ENCODE data around the gene CCDC61. TPM values are rescaled to one million over a fixed set of nuclear protein-coding genes. Genes with fewer than 3 reads are reported as not detected.

The CCDC61 gene
- total and polyA plus RNA-seq, 2 of the 8 experiments (the other 6 are each of a cell fraction or from before 2014, with no cell fraction given), result 7.8 to 17.4 TPM

- FAIRE-seq, result no peak
- WGBS, 2 experiments (ENCODE audit: extremely low coverage in 1 of 2, insufficient coverage in 1 of 2, insufficient read length in 1 of 2, insufficient replicate concordance in 2 of 2, low coverage in 1 of 2, low lambda C conversion rate in 2 of 2, missing lambda C conversion rate in 1 of 2), result 72% methylated on average over 4 of the region's 4 CpGs; no CpG with 5 or more reads in 1 of the 2 experiments
- H2BK20ac ChIP-seq (ENCODE audit: low read length), result no peak overlapping the region
- H2BK15ac ChIP-seq (ENCODE audit: low read length), result no peak overlapping the region
- H3K4ac ChIP-seq (replicated peaks; ENCODE audit: insufficient read length, low read depth, low read length), result no peak overlapping the region
- H3K4me2 ChIP-seq (ENCODE audit: insufficient read depth in 1 of 2, low read depth in 2 of 2, low read length in 2 of 2), result no peak overlapping the region
- H2BK5ac ChIP-seq (ENCODE audit: low read depth, low read length), result no peak overlapping the region
- H2BK12ac ChIP-seq (ENCODE audit: low read depth, low read length), result no peak overlapping the region
- H2AFZ ChIP-seq (ENCODE audit: low read length), result no peak overlapping the region
- CTCF ChIA-PET (ENCODE audit: partially characterized antibody), result interaction anchor here (1.0 to 6.6 kb wide), 4 partner anchors 21 to 458 kb away, joined by 3 to 31 read pairs (median 6); no protein-coding TSS in a partner anchor
- no peak overlapping the region for H4K91ac ChIP-seq (replicated peaks; ENCODE audit: insufficient read length, low read length)
- no peaks in the 10 kb centered on the region for H4K20me1 ChIP-seq (replicated peaks in 1 of 2; ENCODE audit: control insufficient read depth in 1 of 2, insufficient read depth in 2 of 2, low read length in 2 of 2)
- H3K4me3 ChIP-seq (ENCODE audit: extremely low read depth in 1 of 4, insufficient read depth in 2 of 4, low read depth in 3 of 4, low read length in 4 of 4), result no peak overlapping the region
- H2BK120ac ChIP-seq (replicated peaks; ENCODE audit: low read depth, low read length), result no peak overlapping the region
- no peak overlapping the region for H4K8ac ChIP-seq (ENCODE audit: extremely low read depth, insufficient read depth, low read length)
- no peak overlapping the region for H4K5ac ChIP-seq (ENCODE audit: insufficient read length, low read depth, low read length)
- POLR2A ChIA-PET (ENCODE audit: partially characterized antibody), result no interaction called here
- no peaks in the 10 kb centered on the region for H3K23me2 ChIP-seq (ENCODE audit: low read depth, low read length)
- H3K27ac ChIP-seq (ENCODE audit: low read depth, low read length), result no peak overlapping the region
- no peak for TF ChIP-seq FOSL1 (IDR thresholded peaks at IDR 0.05; ENCODE audit: insufficient read depth, low read depth, low read length)
- no peak for TF ChIP-seq RBBP5 (IDR thresholded peaks at IDR 0.05; ENCODE audit: borderline replicate concordance, low read depth, low read length)
- TF ChIP-seq ATF3 (IDR thresholded peaks at IDR 0.05; ENCODE audit: insufficient read depth, low read depth, low read length), result no peak
- TF ChIP-seq CHD2 (IDR thresholded peaks at IDR 0.05; ENCODE audit: low read length), result no peak
- TF ChIP-seq GABPA (IDR thresholded peaks at IDR 0.05; ENCODE audit: borderline replicate concordance, insufficient read depth, low read length), result no peak
- no peak for TF ChIP-seq SRF (IDR thresholded peaks at IDR 0.05; ENCODE audit: low read depth, low read length)
- no peak for TF ChIP-seq TCF12 (IDR thresholded peaks at IDR 0.05; ENCODE audit: low read depth, low read length)
- TF ChIP-seq HDAC6 (IDR thresholded peaks at IDR 0.05; ENCODE audit: low read depth, low read length), result no peak
- no peak for TF ChIP-seq KDM5A (IDR thresholded peaks at IDR 0.05; ENCODE audit: low read length)
- no peak for TF ChIP-seq SAP30 (IDR thresholded peaks at IDR 0.05; ENCODE audit: insufficient read depth, insufficient replicate concordance, low read length)
- TF ChIP-seq POU5F1 (IDR thresholded peaks at IDR 0.05; ENCODE audit: low read depth, low read length), result no peak
- no peak for TF ChIP-seq JUN (IDR thresholded peaks at IDR 0.05; ENCODE audit: low read depth, low read length)
- DNase-seq (ENCODE audit: low read depth in 1 of 2, low spot score in 2 of 2), result no peak
- no peaks in the 10 kb centered on the region for H3K79me2 ChIP-seq (ENCODE audit: control insufficient read depth in 1 of 2, insufficient read depth in 2 of 2, low read length in 2 of 2)
- no peaks in the 10 kb centered on the region for H3K4me1 ChIP-seq (replicated peaks in 1 of 4; ENCODE audit: control insufficient read depth in 3 of 4, insufficient read depth in 4 of 4, low read length in 3 of 4)
- no peak overlapping the region for H3K14ac ChIP-seq (ENCODE audit: insufficient read length)
- H3K56ac ChIP-seq (replicated peaks; ENCODE audit: insufficient read length, low read depth, low read length), result no peak overlapping the region
- no peak overlapping the region for H2AK5ac ChIP-seq (ENCODE audit: low read depth, low read length)
- H3K27me3 ChIP-seq (replicated peaks in 1 of 4; ENCODE audit: control insufficient read depth in 3 of 4, extremely low read depth in 1 of 4, insufficient read depth in 3 of 4, low read length in 3 of 4), result no peaks in the 10 kb centered on the region; a peak in 1 of 7 replicates
- no peaks in the 10 kb centered on the region for H3K79me1 ChIP-seq (ENCODE audit: low read depth, low read length)
- no peak overlapping the region for H3K9ac ChIP-seq (replicated peaks in 1 of 4; ENCODE audit: extremely low read depth in 1 of 4, low read depth in 3 of 4, low read length in 3 of 4)
- no peak overlapping the region for H3K23ac ChIP-seq (ENCODE audit: insufficient read length)
- no peaks in the 10 kb centered on the region for H3K36me3 ChIP-seq (ENCODE audit: control insufficient read depth in 2 of 4, insufficient read depth in 4 of 4, low read length in 3 of 4)
- H3K18ac ChIP-seq (ENCODE audit: extremely low read depth, low read length), result no peak overlapping the region
- H3K9me3 ChIP-seq (ENCODE audit: insufficient read depth in 2 of 2, low read depth in 1 of 2, low read length in 1 of 2), result peaks cover 13 to 17% of the 10 kb centered on the region in 2 experiments; a peak in 3 of 4 replicates
Observed at GRCh38 chr19:46056536-46056935, 61.3 kb downstream of the CCDC61 start.

Measured in H1 (cell line).